Fibroblast of skin of scalp (primary cell): Measurements from ENCODE around the gene ADAM15.
A peak's percentile ranks its signal among the peaks of the same experiment; 100 is the strongest.

ENCODE experiments used
- DNase-seq: peaks from one replicate; pipeline ENCODE4 v3.0.0-alpha.2; 2013

Gene ADAM15

GRCh38 chr1:155012776-155013602 is 38.1 kb upstream of the ADAM15 start:
- DNase-seq, result no peak

- DNase-seq, result no peak
Observed at GRCh38 chr1:155013632-155014031, 37.5 kb upstream of the ADAM15 start.

- DNase-seq, result no peak
Observed at GRCh38 chr1:155014709-155015508, 36.2 kb upstream of the ADAM15 start.

GRCh38 chr1:155015527-155016230 is 35.4 kb upstream of the ADAM15 start:
- no peak for DNase-seq

- DNase-seq, result no peak
Observed at GRCh38 chr1:155016231-155016831, 34.8 kb upstream of the ADAM15 start.

GRCh38 chr1:155017041-155017945 is 33.8 kb upstream of the ADAM15 start:
- peak; percentile 87 for DNase-seq

- no peak for DNase-seq
Observed at GRCh38 chr1:155017946-155018316, 33.2 kb upstream of the ADAM15 start.

GRCh38 chr1:155018617-155019348 is 32.3 kb upstream of the ADAM15 start:
- DNase-seq, result no peak

- DNase-seq, result no peak
Observed at GRCh38 chr1:155019377-155020245, 31.5 kb upstream of the ADAM15 start.

GRCh38 chr1:155022136-155022926 is 28.8 kb upstream of the ADAM15 start:
- no peak for DNase-seq

GRCh38 chr1:155022927-155023236 is 28.2 kb upstream of the ADAM15 start:
- DNase-seq, result no peak

- no peak for DNase-seq
Observed at GRCh38 chr1:155023627-155024026, 27.5 kb upstream of the ADAM15 start.

GRCh38 chr1:155024315-155024714 is 26.8 kb upstream of the ADAM15 start:
- no peak for DNase-seq

- DNase-seq, result no peak
Observed at GRCh38 chr1:155026154-155026553, 25.0 kb upstream of the ADAM15 start.

GRCh38 chr1:155026588-155026987 is 24.5 kb upstream of the ADAM15 start:
- no peak for DNase-seq

GRCh38 chr1:155029513-155030242 is 21.4 kb upstream of the ADAM15 start:
- DNase-seq, result no peak

- no peak for DNase-seq
Observed at GRCh38 chr1:155030243-155030795, 20.8 kb upstream of the ADAM15 start.

GRCh38 chr1:155030899-155031298 is 20.2 kb upstream of the ADAM15 start:
- no peak for DNase-seq
